H1 (cell line): ENCODE measurements around the gene CSNK1D. TPM values are rescaled to one million over a fixed set of nuclear protein-coding genes. Genes with fewer than 3 reads are reported as not detected.

Experiments
- CTCF ChIA-PET: fragments of 300-600 bp; sonication (Branson Sonifier 250); formaldehyde crosslinking; loops from one replicate; lab custom pipeline; 2021; ENCODE audit not compliant: partially characterized antibody; lab: Charles Lee
- POLR2A ChIA-PET: fragments of 300-600 bp; sonication (Branson Sonifier 250); formaldehyde crosslinking; loops from one replicate; lab custom pipeline; 2021; ENCODE audit warnings: inconsistent platforms; ENCODE audit not compliant: partially characterized antibody; lab: Charles Lee
- DNase-seq, 2 experiments: peaks; one replicate each; pipeline versions ENCODE4 v3.0.0 to v3.0.0-alpha.2; 2010 to 2022; ENCODE audit warnings: low spot score in 2 of 2, low read depth in 1 of 2, mixed read lengths in 1 of 2
- FAIRE-seq: peaks from 2 replicates; lab custom pipeline; 2011; peaks lifted over from hg19 to GRCh38; lab: Jason Lieb, UNC
- H2AFZ ChIP-seq: 2 replicates; pipeline ENCODE4 v1.8.1; 2012; ENCODE audit warnings: low read length, inconsistent platforms
- H2AK5ac ChIP-seq: 2 replicates; pipeline ENCODE4 v1.6.1; 2013; ENCODE audit warnings: low read depth, low read length
- H2BK120ac ChIP-seq: replicated peaks from 2 replicates; pipeline ENCODE3; 2013; ENCODE audit warnings: low read depth, low read length, inconsistent platforms
- H2BK12ac ChIP-seq: 2 replicates; pipeline ENCODE4 v1.6.1; 2013; ENCODE audit warnings: low read depth, low read length
- H2BK15ac ChIP-seq: 2 replicates; pipeline ENCODE4 v1.6.1; 2013; ENCODE audit warnings: low read length
- H2BK20ac ChIP-seq: 2 replicates; pipeline ENCODE4 v1.6.1; 2013; ENCODE audit warnings: low read length
- H2BK5ac ChIP-seq: 2 replicates; pipeline ENCODE4 v1.6.1; 2013; ENCODE audit warnings: low read depth, low read length
- H3K14ac ChIP-seq: 2 replicates; pipeline ENCODE4 v1.6.1; 2013; ENCODE audit warnings: inconsistent platforms; ENCODE audit not compliant: insufficient read length
- H3K18ac ChIP-seq: 2 replicates; pipeline ENCODE4 v1.6.1; 2013; ENCODE audit warnings: low read length; ENCODE audit errors: extremely low read depth
- H3K23ac ChIP-seq: 2 replicates; pipeline ENCODE4 v1.6.1; 2013; ENCODE audit warnings: inconsistent platforms; ENCODE audit not compliant: insufficient read length
- H3K23me2 ChIP-seq: 2 replicates; pipeline ENCODE4 v1.6.1; 2013; ENCODE audit warnings: low read depth, low read length
- H3K27ac ChIP-seq: 2 replicates; pipeline ENCODE4 v1.6.1; 2011; ENCODE audit warnings: low read depth, low read length, inconsistent platforms
- H3K27me3 ChIP-seq, 4 experiments: replicated peaks in 1 of 4; 1 replicate in 1 of 4; 2 replicates in 3 of 4; pipeline versions ENCODE4 v1.6.1 to v1.8.1; 2011 to 2013; ENCODE audit warnings: low read length in 3 of 4, mild to moderate bottlenecking in 3 of 4, inconsistent platforms in 2 of 4, mixed read lengths in 2 of 4, moderate library complexity in 1 of 4; ENCODE audit not compliant: control insufficient read depth in 3 of 4, insufficient read depth in 3 of 4; ENCODE audit errors: extremely low read depth in 1 of 4
- H3K36me3 ChIP-seq, 4 experiments: 2 replicates each; pipeline versions ENCODE4 v1.6.1 to v1.8.1; 2011 to 2013; ENCODE audit warnings: mild to moderate bottlenecking in 4 of 4, low read length in 3 of 4, moderate library complexity in 2 of 4, control low read depth in 1 of 4, inconsistent platforms in 1 of 4; ENCODE audit not compliant: insufficient read depth in 4 of 4, control insufficient read depth in 2 of 4
- H3K4ac ChIP-seq: replicated peaks from 2 replicates; pipeline ENCODE3; 2013; ENCODE audit warnings: low read length, low read depth, mixed read lengths, inconsistent platforms; ENCODE audit not compliant: insufficient read length
- H3K4me1 ChIP-seq, 4 experiments: replicated peaks in 1 of 4; 1 replicate in 1 of 4; 2 replicates in 3 of 4; pipeline versions ENCODE4 v1.6.1 to v1.8.1; 2011 to 2013; ENCODE audit warnings: low read length in 3 of 4, inconsistent platforms in 2 of 4, mixed read lengths in 1 of 4; ENCODE audit not compliant: insufficient read depth in 4 of 4, control insufficient read depth in 3 of 4
- H3K4me2 ChIP-seq, 2 experiments: 2 replicates each; pipeline versions ENCODE4 v1.6.1 to v1.8.1; 2011 to 2013; ENCODE audit warnings: low read depth in 2 of 2, low read length in 2 of 2, control low read depth in 1 of 2, inconsistent platforms in 1 of 2, mild to moderate bottlenecking in 1 of 2; ENCODE audit not compliant: insufficient read depth in 1 of 2
- H3K4me3 ChIP-seq, 4 experiments: fragments of 200-600, 300-600 bp in 1 of 4; sonication (generic), shearing (Covaris generic), sonication (Bioruptor Twin) in 1 of 4; 2 replicates each; pipeline versions ENCODE4 v1.5.1 to v1.8.1; 2011 to 2016; ENCODE audit warnings: low read length in 4 of 4, low read depth in 3 of 4, control low read depth in 2 of 4, inconsistent platforms in 2 of 4, mild to moderate bottlenecking in 2 of 4, mixed read lengths in 1 of 4, moderate library complexity in 1 of 4; ENCODE audit not compliant: insufficient read depth in 2 of 4; ENCODE audit errors: extremely low read depth in 1 of 4
- H3K56ac ChIP-seq: replicated peaks from 2 replicates; pipeline ENCODE3; 2013; ENCODE audit warnings: low read depth, mild to moderate bottlenecking, mixed read lengths, low read length, inconsistent platforms; ENCODE audit not compliant: insufficient read length
- H3K79me1 ChIP-seq: 2 replicates; pipeline ENCODE4 v1.6.1; 2013; ENCODE audit warnings: low read depth, low read length, control low read depth
- H3K79me2 ChIP-seq, 2 experiments: 2 replicates each; pipeline versions ENCODE4 v1.6.1 to v1.8.1; 2012 to 2013; ENCODE audit warnings: low read length in 2 of 2, mild to moderate bottlenecking in 2 of 2, inconsistent platforms in 1 of 2; ENCODE audit not compliant: insufficient read depth in 2 of 2, control insufficient read depth in 1 of 2
- H3K9ac ChIP-seq, 4 experiments: replicated peaks in 1 of 4; 1 replicate in 1 of 4; 2 replicates in 3 of 4; pipeline versions ENCODE4 v1.6.1 to v1.8.1; 2011 to 2013; ENCODE audit warnings: low read depth in 3 of 4, low read length in 3 of 4, control low read depth in 2 of 4, mild to moderate bottlenecking in 2 of 4, moderate library complexity in 2 of 4, inconsistent platforms in 1 of 4; ENCODE audit errors: extremely low read depth in 1 of 4
- H3K9me3 ChIP-seq, 2 experiments: 2 replicates each; pipeline versions ENCODE4 v1.6.1 to v1.8.1; 2012 to 2013; ENCODE audit warnings: mild to moderate bottlenecking in 2 of 2, moderate library complexity in 2 of 2, control low read depth in 1 of 2, inconsistent platforms in 1 of 2, low read depth in 1 of 2, low read length in 1 of 2, mixed read lengths in 1 of 2; ENCODE audit not compliant: insufficient read depth in 2 of 2
- H4K20me1 ChIP-seq, 2 experiments: replicated peaks in 1 of 2; 2 replicates each; pipeline versions ENCODE3 to v1.8.1; 2011 to 2013; ENCODE audit warnings: inconsistent platforms in 2 of 2, low read length in 2 of 2, mild to moderate bottlenecking in 1 of 2; ENCODE audit not compliant: insufficient read depth in 2 of 2, control insufficient read depth in 1 of 2
- H4K5ac ChIP-seq: 2 replicates; pipeline ENCODE4 v1.6.1; 2013; ENCODE audit warnings: low read length, low read depth, mixed read lengths, inconsistent platforms; ENCODE audit not compliant: insufficient read length
- H4K8ac ChIP-seq: 2 replicates; pipeline ENCODE4 v1.8.0; 2013; ENCODE audit warnings: mild to moderate bottlenecking, moderate library complexity, low read length, inconsistent platforms; ENCODE audit not compliant: insufficient read depth; ENCODE audit errors: extremely low read depth
- H4K91ac ChIP-seq: replicated peaks from 2 replicates; pipeline ENCODE3; 2013; ENCODE audit warnings: low read length, mixed read lengths, inconsistent platforms; ENCODE audit not compliant: insufficient read length
- ASH2L ChIP-seq: fragments of 200-600, 300-600 bp; sonication (generic); IDR thresholded peaks from one replicate; pipeline ENCODE4 v1.7.1; 2017; ENCODE audit warnings: low read length
- CBX5 ChIP-seq: fragments of 300-800, 300-1000 bp; sonication (generic); IDR thresholded peaks from 2 replicates; pipeline ENCODE4 v1.7.1; 2016; ENCODE audit warnings: antibody characterized with exemption, low read length, low read depth
- CHD2 ChIP-seq: IDR thresholded peaks from 2 replicates; pipeline ENCODE4 v1.6.1; 2012; ENCODE audit warnings: low read length, improper control_type of control experiment
- CREB1 ChIP-seq: IDR thresholded peaks from 2 replicates; pipeline ENCODE4 v1.6.1; 2012; ENCODE audit warnings: inconsistent platforms
- E2F6 ChIP-seq: IDR thresholded peaks from 2 replicates; pipeline ENCODE4 v1.6.1; 2012; ENCODE audit warnings: inconsistent platforms
- EGR1 ChIP-seq: IDR thresholded peaks from 2 replicates; pipeline ENCODE4 v1.6.1; 2011; ENCODE audit warnings: low read depth, low read length, borderline replicate concordance
- HDAC2 ChIP-seq, 2 experiments: fragments of 300-600 bp in 1 of 2; sonication (generic) in 1 of 2; IDR thresholded peaks; 2 replicates each; pipeline ENCODE4 v1.6.1; 2011 to 2012; ENCODE audit warnings: low read depth in 2 of 2, low read length in 2 of 2, mild to moderate bottlenecking in 2 of 2, moderate library complexity in 2 of 2, borderline replicate concordance in 1 of 2, inconsistent platforms in 1 of 2
- JUND ChIP-seq: IDR thresholded peaks from 2 replicates; pipeline ENCODE4 v1.6.1; 2011; ENCODE audit warnings: mild to moderate bottlenecking, improper control_type of control experiment, low read length
- NANOG ChIP-seq: IDR thresholded peaks from 2 replicates; pipeline ENCODE4 v1.6.1; 2011; ENCODE audit warnings: low read length, low read depth, mild to moderate bottlenecking, inconsistent platforms; ENCODE audit not compliant: insufficient read depth, poor library complexity, severe bottlenecking
- POLR2A ChIP-seq, 2 experiments: IDR thresholded peaks; 1 replicate in 1 of 2; 2 replicates in 1 of 2; pipeline ENCODE4 v1.6.1; 2011; ENCODE audit warnings: low read depth in 2 of 2, low read length in 2 of 2, mild to moderate bottlenecking in 2 of 2; ENCODE audit errors: control extremely low read depth in 1 of 2
- SAP30 ChIP-seq: fragments of 300-600 bp; sonication (generic); IDR thresholded peaks from 2 replicates; pipeline ENCODE4 v1.7.1; 2012; ENCODE audit warnings: low read length, moderate library complexity, mild to moderate bottlenecking, inconsistent platforms; ENCODE audit not compliant: insufficient read depth, insufficient replicate concordance
- SIX5 ChIP-seq: IDR thresholded peaks from 2 replicates; pipeline ENCODE4 v1.6.1; 2011; ENCODE audit warnings: mild to moderate bottlenecking, low read depth, low read length
- TAF7 ChIP-seq: optimal IDR thresholded peaks from 2 replicates; pipeline ENCODE3; 2011; ENCODE audit warnings: low read depth, mild to moderate bottlenecking, inconsistent platforms, low read length, moderate library complexity, borderline replicate concordance
- WGBS, 2 experiments: shearing (Covaris generic) in 1 of 2; methylation state at CpG; one replicate each; pipeline versions ENCODE4 v1.1.6 to v1.1.7; 2013 to 2015; ENCODE audit warnings: low lambda C conversion rate in 2 of 2, mixed read lengths in 2 of 2, inconsistent platforms in 1 of 2, low coverage in 1 of 2, missing lambda C conversion rate in 1 of 2; ENCODE audit not compliant: insufficient replicate concordance in 2 of 2, insufficient coverage in 1 of 2, insufficient read length in 1 of 2; ENCODE audit errors: extremely low coverage in 1 of 2, missing lambda C conversion rate in 1 of 2; 5-methylcytosine and 5-hydroxymethylcytosine counted together
- polyA plus RNA-seq, 7 experiments: library from polyadenylated mRNA; depleted of rRNA in 3 of 7; stranded (reverse) in 5 of 7; unstranded in 2 of 7; fragments of >200 nt in 5 of 7; fragments of 200-250 nt in 2 of 7; gene quantifications; 1 replicate in 5 of 7; 2 replicates in 1 of 7; 4 replicates in 1 of 7; pipeline versions ENCODE4 v1.2.1 to v1.2.3, GENCODE V29; 2011 to 2013; ENCODE audit warnings: missing spikeins in 2 of 7, mixed read lengths in 2 of 7
- total RNA-seq: library from RNA; stranded (reverse); fragmentation: NEBNext Ultra II Directional; extraction: Animal tissue kit (Norgen Biotek cat#: 25700); gene quantifications from 2 replicates; pipeline ENCODE4 v1.2.1, GENCODE V29; 2021

Gene CSNK1D
- total and polyA plus RNA-seq, 2 of the 8 experiments (the other 6 are each of a cell fraction or from before 2014, with no cell fraction given) = 73.5 to 103 TPM

- peaks cover under 1 to 10% of the 10 kb centered on the region in 2 experiments for H4K20me1 ChIP-seq
- no peak overlapping the region for H2AFZ ChIP-seq
- H3K9ac ChIP-seq = no peak overlapping the region
- H3K23ac ChIP-seq = no peak overlapping the region
- no peak overlapping the region for H4K5ac ChIP-seq
- no peak overlapping the region for H2AK5ac ChIP-seq
- CTCF ChIA-PET = no interaction called here
- no peak overlapping the region for H3K4me2 ChIP-seq
- DNase-seq = no peak
- no peak overlapping the region for H2BK15ac ChIP-seq
- H4K91ac ChIP-seq = no peak overlapping the region
- no peak overlapping the region for H2BK20ac ChIP-seq
- no peaks in the 10 kb centered on the region; the same call in 1 of the 2 replicates for H3K79me1 ChIP-seq
- H3K9me3 ChIP-seq = no peaks in the 10 kb centered on the region
- H3K14ac ChIP-seq = no peak overlapping the region
- POLR2A ChIA-PET = interaction anchor here (1.5 kb wide), 1 partner anchor 13 kb away, joined by 4 read pairs; no protein-coding TSS in a partner anchor
- H3K27ac ChIP-seq = no peak overlapping the region
- H3K79me2 ChIP-seq = no peaks in the 10 kb centered on the region
- peaks cover 0 to 8% (median 1%) of the 10 kb centered on the region in 4 experiments; a peak in 2 of 7 replicates for H3K4me1 ChIP-seq
- H2BK12ac ChIP-seq = no peak overlapping the region
- no peak overlapping the region for H3K56ac ChIP-seq
- H4K8ac ChIP-seq = no peak overlapping the region
- H3K23me2 ChIP-seq = peaks cover 6% of the 10 kb centered on the region; the same call in 1 of the 2 replicates
- 96% methylated on average over 8 of the region's 8 CpGs; no CpG with 5 or more reads in 1 of the 2 experiments for WGBS, 2 experiments
- H3K36me3 ChIP-seq = no peaks in the 10 kb centered on the region
- peaks cover 17 to 35% (median 31%) of the 10 kb centered on the region in 4 experiments for H3K27me3 ChIP-seq
- H2BK120ac ChIP-seq = no peak overlapping the region
- H2BK5ac ChIP-seq = no peak overlapping the region
- FAIRE-seq = no peak
- no peak overlapping the region for H3K18ac ChIP-seq
- H3K4ac ChIP-seq = no peak overlapping the region
- H3K4me3 ChIP-seq = no peak overlapping the region
- TF ChIP-seq HDAC2 (IDR thresholded peaks at IDR 0.05; ENCODE audit: borderline replicate concordance in 1 of 2, low read depth in 2 of 2, low read length in 2 of 2) (no peak), SIX5 (no peak), E2F6 (no peak), CHD2 (no peak), CBX5 (no peak), POLR2A (IDR thresholded peaks at IDR 0.05; ENCODE audit: control extremely low read depth in 1 of 2, low read depth in 2 of 2, low read length in 2 of 2) (no peak), CREB1 (no peak), NANOG (no peak), EGR1 (no peak), SAP30 (no peak), TAF7 (no peak), ASH2L (no peak), JUND (no peak)
Measured at GRCh38 chr17:82224666-82225065, 48.8 kb downstream of the CSNK1D start.
